Right cardiac atrium (tissue), 5 donors: ENCODE results near the gene PPP4R1. TPM values are rescaled to one million over a fixed set of nuclear protein-coding genes. Genes with fewer than 3 reads are reported as not detected.

ENCODE experiments used
- ATAC-seq, 2 donors: fragments of 200-7000 bp; cut with Tn5 transposase; one replicate each; pipeline versions ENCODE4 v1.8.0 to v1.9.1; 2020; ENCODE audit warnings: moderate library complexity in 2 of 2, mild to moderate bottlenecking in 1 of 2
- DNase-seq, 3 donors: peaks; one replicate each; pipeline ENCODE4 v3.0.0-alpha.2; 2020
- H3K27ac ChIP-seq: one replicate; pipeline ENCODE4 v1.5.1; 2013; ENCODE audit warnings: mild to moderate bottlenecking, low read length, control low read depth, moderate library complexity
- H3K27me3 ChIP-seq: one replicate; pipeline ENCODE4 v1.6.1; 2013; ENCODE audit not compliant: control insufficient read depth, insufficient read depth
- H3K4me1 ChIP-seq: one replicate; pipeline ENCODE4 v1.6.1; 2013; ENCODE audit warnings: low read length; ENCODE audit not compliant: control insufficient read depth, insufficient read depth
- H3K4me3 ChIP-seq: one replicate; pipeline ENCODE4 v1.5.1; 2013; ENCODE audit warnings: low read length, control low read depth
- H3K9me3 ChIP-seq: one replicate; pipeline ENCODE4 v1.6.1; 2013; ENCODE audit warnings: low read length; ENCODE audit not compliant: control insufficient read depth
- WGBS: extraction: QIAGEN DNeasy Blood & Tissue Kit; methylation state at CpG from one replicate; pipeline ENCODE4 v1.1.7; 2013; 5-methylcytosine and 5-hydroxymethylcytosine counted together
- intact Hi-C, 4 donors: fragments of 100-400 bp; cut with DNase I; formaldehyde crosslinking; loops; one replicate each; pipeline versions ENCODE4 v1.11.0 to v1.14.0; 2022 to 2023
- polyA plus RNA-seq: library from polyadenylated mRNA; stranded (reverse); fragments of 200-250 nt; gene quantifications from one replicate; pipeline ENCODE4 v1.2.3, GENCODE V29; 2013
- total RNA-seq, 4 donors: library from RNA; stranded (reverse); fragmentation: NEBNext Ultra II Directional; extraction: Animal tissue kit (Norgen Biotek cat#: 25700); gene quantifications; one replicate each; pipeline ENCODE4 v1.2.1, GENCODE V29; 2021
- donor health status: healthy with polysubstance abuse.
- donor health status: DM: no; HTN: yes; CAD: no.
- donor health status: DM: no; HTN: no; CAD: no.
- donor health status: DM: no; HTN: yes; CAD: no; lungs with severe emphysema.
- donor health status: DM: yes; HTN: yes; CAD: no.

The PPP4R1 gene
- total and polyA plus RNA-seq, 5 donors, result 18.8 to 95.8 (median 63.1) TPM

- no peak for ATAC-seq
Observed at GRCh38 chr18:9568186-9568585, 46.2 kb downstream of the PPP4R1 start.

GRCh38 chr18:9565407-9565806, 49.0 kb downstream of the PPP4R1 start:
- ATAC-seq (no peak), DNase-seq (no peak)
- Histone ChIP-seq H3K27me3 (no peaks in the 10 kb centered on the region), H3K4me3 (no peak overlapping the region), H3K4me1 (peaks cover 2% of the 10 kb centered on the region), H3K27ac (no peak overlapping the region), H3K9me3 (no peaks in the 10 kb centered on the region)
- 57% methylated on average over 2 of the region's 2 CpGs for WGBS
- intact Hi-C loops, result no loop called here

More at GRCh38 chr18:9568186-9568585, 46.2 kb downstream of the PPP4R1 start:
- Histone ChIP-seq H3K4me3 (no peak overlapping the region), H3K27ac (no peak overlapping the region), H3K9me3 (no peaks in the 10 kb centered on the region), H3K4me1 (peaks cover 2% of the 10 kb centered on the region), H3K27me3 (no peaks in the 10 kb centered on the region)
- intact Hi-C loops, result no loop called here
- no peak for DNase-seq

GRCh38 chr18:9563331-9563730, 51.0 kb downstream of the PPP4R1 start:
- Histone ChIP-seq H3K4me1 (peaks cover 2% of the 10 kb centered on the region), H3K9me3 (no peaks in the 10 kb centered on the region), H3K4me3 (no peak overlapping the region), H3K27ac (no peak overlapping the region), H3K27me3 (no peaks in the 10 kb centered on the region)
- intact Hi-C loops, result no loop called here
- WGBS, result 86% methylated on average over 4 of the region's 4 CpGs
- no peak for ATAC-seq
- peak in 1 of 3 donors; percentile 63 for DNase-seq

- Histone ChIP-seq H3K27ac (no peak overlapping the region), H3K9me3 (no peaks in the 10 kb centered on the region), H3K4me1 (peaks cover 2% of the 10 kb centered on the region), H3K27me3 (no peaks in the 10 kb centered on the region), H3K4me3 (no peak overlapping the region)
- 87% methylated on average over 4 of the region's 4 CpGs for WGBS
- no peak for DNase-seq
- intact Hi-C loops, result no loop called here
- ATAC-seq, result no peak
Observed at GRCh38 chr18:9562584-9562983, 51.8 kb downstream of the PPP4R1 start.

GRCh38 chr18:9561759-9562158, 52.6 kb downstream of the PPP4R1 start:
- intact Hi-C loops, result no loop called here
- no peak for ATAC-seq
- no peaks in the 10 kb centered on the region for H3K9me3 ChIP-seq

GRCh38 chr18:9559253-9559652, 55.1 kb downstream of the PPP4R1 start:
- H3K4me3 ChIP-seq, result no peak overlapping the region
- no peaks in the 10 kb centered on the region for H3K4me1 ChIP-seq
- no peak for DNase-seq
- no peaks in the 10 kb centered on the region for H3K9me3 ChIP-seq
- H3K27me3 ChIP-seq, result no peaks in the 10 kb centered on the region
- no peak overlapping the region for H3K27ac ChIP-seq
- ATAC-seq, result no peak
- WGBS, result 88% methylated on average over 6 of the region's 6 CpGs
- intact Hi-C loops, result no loop called here

More at GRCh38 chr18:9561759-9562158, 52.6 kb downstream of the PPP4R1 start:
- peaks cover 2% of the 10 kb centered on the region for H3K4me1 ChIP-seq
- no peak overlapping the region for H3K4me3 ChIP-seq
- H3K27me3 ChIP-seq, result no peaks in the 10 kb centered on the region
- 75% methylated on average over 2 of the region's 2 CpGs for WGBS
- no peak for DNase-seq
- H3K27ac ChIP-seq, result no peak overlapping the region

- Histone ChIP-seq H3K27me3 (no peaks in the 10 kb centered on the region), H3K4me3 (no peak overlapping the region), H3K9me3 (no peaks in the 10 kb centered on the region), H3K4me1 (no peaks in the 10 kb centered on the region), H3K27ac (no peak overlapping the region)
- 87% methylated on average over 4 of the region's 4 CpGs for WGBS
- DNase-seq, result no peak
- ATAC-seq, result no peak
- intact Hi-C loops, result no loop called here
Observed at GRCh38 chr18:9558387-9559064, 55.8 kb downstream of the PPP4R1 start.

- intact Hi-C loops, result no loop called here
- DNase-seq, result no peak
- Histone ChIP-seq H3K4me1 (no peaks in the 10 kb centered on the region), H3K9me3 (no peaks in the 10 kb centered on the region), H3K4me3 (no peak overlapping the region), H3K27me3 (no peaks in the 10 kb centered on the region), H3K27ac (no peak overlapping the region)
- WGBS, result 94% methylated on average over 13 of the region's 13 CpGs
- ATAC-seq, result no peak
Observed at GRCh38 chr18:9557250-9557943, 57.0 kb downstream of the PPP4R1 start.

- Histone ChIP-seq H3K4me3 (no peak overlapping the region), H3K27ac (no peak overlapping the region), H3K4me1 (no peaks in the 10 kb centered on the region), H3K27me3 (no peaks in the 10 kb centered on the region), H3K9me3 (no peaks in the 10 kb centered on the region)
- WGBS, result 89% methylated on average over 4 of the region's 4 CpGs
- DNase-seq, result no peak
- no peak for ATAC-seq
- intact Hi-C loops, result no loop called here
Observed at GRCh38 chr18:9552616-9553015, 61.7 kb downstream of the PPP4R1 start.

- no peaks in the 10 kb centered on the region for H3K4me1 ChIP-seq
- H3K27me3 ChIP-seq, result no peaks in the 10 kb centered on the region
- H3K9me3 ChIP-seq, result no peaks in the 10 kb centered on the region
- H3K27ac ChIP-seq, result no peak overlapping the region
- intact Hi-C loops, result no loop called here
- ATAC-seq (no peak), DNase-seq (no peak)
- H3K4me3 ChIP-seq, result no peak overlapping the region
- 83% methylated on average over 3 of the region's 3 CpGs for WGBS
Observed at GRCh38 chr18:9552191-9552590, 62.2 kb downstream of the PPP4R1 start.

GRCh38 chr18:9550429-9550828, 63.9 kb downstream of the PPP4R1 start:
- Histone ChIP-seq H3K4me3 (no peak overlapping the region), H3K9me3 (no peaks in the 10 kb centered on the region), H3K27me3 (no peaks in the 10 kb centered on the region), H3K27ac (no peak overlapping the region), H3K4me1 (no peaks in the 10 kb centered on the region)
- ATAC-seq (no peak), DNase-seq (no peak)
- intact Hi-C loops, result no loop called here
- 92% methylated on average over 4 of the region's 4 CpGs for WGBS
